Trophoblast cell (in vitro differentiated cells and primary cell): Measurements from ENCODE around the gene HSPA2. TPM values are rescaled to one million over a fixed set of nuclear protein-coding genes. Genes with fewer than 3 reads are reported as not detected.
A peak's percentile ranks its signal among the peaks of the same experiment; 100 is the strongest.

ENCODE experiments used
- DNase-seq, 2 donors: peaks; one replicate each; pipeline ENCODE4 v3.0.0-alpha.2; 2016
- H2AFZ ChIP-seq: 2 replicates; pipeline ENCODE4 v1.6.1; 2013; ENCODE audit warnings: low read length, moderate library complexity, mild to moderate bottlenecking; ENCODE audit not compliant: insufficient read depth, poor library complexity
- H2AK5ac ChIP-seq: 2 replicates; pipeline ENCODE4 v1.6.1; 2013; ENCODE audit warnings: mild to moderate bottlenecking, low read length
- H2BK120ac ChIP-seq: 2 replicates; pipeline ENCODE4 v1.6.1; 2013; ENCODE audit warnings: low read length, mild to moderate bottlenecking, moderate library complexity; ENCODE audit not compliant: insufficient read depth, poor library complexity
- H2BK12ac ChIP-seq: 2 replicates; pipeline ENCODE4 v1.6.1; 2013; ENCODE audit warnings: mild to moderate bottlenecking, low read length, moderate library complexity
- H2BK5ac ChIP-seq: 2 replicates; pipeline ENCODE4 v1.6.1; 2013; ENCODE audit warnings: low read length, low read depth, moderate library complexity, mild to moderate bottlenecking; ENCODE audit not compliant: poor library complexity
- H3K14ac ChIP-seq: 2 replicates; pipeline ENCODE4 v1.6.1; 2013; ENCODE audit warnings: mild to moderate bottlenecking, low read length
- H3K18ac ChIP-seq: 2 replicates; pipeline ENCODE4 v1.6.1; 2013; ENCODE audit warnings: mild to moderate bottlenecking, low read length
- H3K23ac ChIP-seq: 2 replicates; pipeline ENCODE4 v1.6.1; 2013; ENCODE audit warnings: low read length
- H3K27ac ChIP-seq: 2 replicates; pipeline ENCODE4 v1.5.1; 2013; ENCODE audit warnings: low read depth, mild to moderate bottlenecking, inconsistent platforms, low read length, moderate library complexity
- H3K27me3 ChIP-seq: 2 replicates; pipeline ENCODE4 v1.6.1; 2013; ENCODE audit warnings: inconsistent platforms, mild to moderate bottlenecking, low read length, moderate library complexity; ENCODE audit not compliant: insufficient read depth
- H3K36me3 ChIP-seq, 2 experiments: 1 replicate in 1 of 2; 2 replicates in 1 of 2; pipeline ENCODE4 v1.6.1; 2013; ENCODE audit warnings: low read length in 2 of 2, mild to moderate bottlenecking in 2 of 2, moderate library complexity in 1 of 2; ENCODE audit not compliant: insufficient read depth in 2 of 2, control insufficient read depth in 1 of 2
- H3K4ac ChIP-seq: 2 replicates; pipeline ENCODE4 v1.6.1; 2013; ENCODE audit warnings: low read depth, mild to moderate bottlenecking, low read length, moderate library complexity
- H3K4me1 ChIP-seq, 2 experiments: 1 replicate in 1 of 2; 2 replicates in 1 of 2; pipeline ENCODE4 v1.6.1; 2013; ENCODE audit warnings: low read length in 2 of 2, mild to moderate bottlenecking in 2 of 2, moderate library complexity in 1 of 2; ENCODE audit not compliant: insufficient read depth in 2 of 2, control insufficient read depth in 1 of 2
- H3K4me2 ChIP-seq: 2 replicates; pipeline ENCODE4 v1.6.1; 2013; ENCODE audit warnings: inconsistent platforms, mild to moderate bottlenecking, low read length, moderate library complexity
- H3K4me3 ChIP-seq: 2 replicates; pipeline ENCODE4 v1.5.1; 2013; ENCODE audit warnings: mild to moderate bottlenecking, low read depth, low read length, inconsistent platforms
- H3K79me1 ChIP-seq: one replicate; pipeline ENCODE4 v1.6.1; 2013; ENCODE audit warnings: low read length
- H3K79me2 ChIP-seq: 2 replicates; pipeline ENCODE4 v1.6.1; 2013; ENCODE audit warnings: low read length, mild to moderate bottlenecking; ENCODE audit not compliant: control insufficient read depth, insufficient read depth, poor library complexity
- H3K9ac ChIP-seq: 2 replicates; pipeline ENCODE4 v1.6.1; 2013; ENCODE audit warnings: mild to moderate bottlenecking, low read length
- H3K9me3 ChIP-seq: 2 replicates; pipeline ENCODE4 v1.6.1; 2013; ENCODE audit warnings: low read depth, mild to moderate bottlenecking, control low read depth, inconsistent platforms, low read length; ENCODE audit not compliant: insufficient read depth
- H4K12ac ChIP-seq: 2 replicates; pipeline ENCODE4 v1.6.1; 2013; ENCODE audit warnings: low read depth, mild to moderate bottlenecking, low read length, moderate library complexity
- H4K8ac ChIP-seq: 2 replicates; pipeline ENCODE4 v1.6.1; 2013; ENCODE audit warnings: low read depth, mild to moderate bottlenecking, low read length, moderate library complexity
- H4K91ac ChIP-seq: one replicate; pipeline ENCODE4 v1.6.1; 2013; ENCODE audit warnings: low read depth, mild to moderate bottlenecking, low read length, moderate library complexity
- WGBS: extraction: QIAGEN DNeasy Blood & Tissue Kit; methylation state at CpG from one replicate; pipeline ENCODE4 v1.1.7; 2013; ENCODE audit warnings: missing lambda C conversion rate; ENCODE audit not compliant: insufficient read length, insufficient coverage; ENCODE audit errors: extremely low coverage; 5-methylcytosine and 5-hydroxymethylcytosine counted together
- polyA plus RNA-seq: library from polyadenylated mRNA; stranded (reverse); fragments of 200-250 nt; gene quantifications from 2 replicates; pipeline ENCODE4 v1.2.3, GENCODE V29; 2013

The HSPA2 gene
- 52.5 and 55.1 TPM in 2 replicates for polyA plus RNA-seq

GRCh38 chr14:64540208-64541202 lies at the start of gene HSPA2:
Gene HSPA2, plus strand, starts transcription at chr14:64540741. Its CDS starts 109 bp downstream, at chr14:64540850.
- Histone ChIP-seq H3K79me1 (peaks cover 27% of the 10 kb centered on the region), H3K27me3 (no peaks in the 10 kb centered on the region), H3K9me3 (peaks cover 18% of the 10 kb centered on the region), H3K18ac (peak within 1 kb of the TSS; percentile 69), H4K8ac (peak within 1 kb of the TSS; percentile 39), H2BK120ac (peak within 1 kb of the TSS; percentile 87), H2BK5ac (peak within 1 kb of the TSS; percentile 61), H4K12ac (peak within 1 kb of the TSS; percentile 76), H3K4me2 (peak within 1 kb of the TSS; percentile 57), H4K91ac (peak within 1 kb of the TSS; percentile 90), H3K4me3 (peak within 1 kb of the TSS; percentile 69), H2AK5ac (peak within 1 kb of the TSS; percentile 26), H3K79me2 (peaks cover 7% of the 10 kb centered on the region), H2BK12ac (no peak within 1 kb of the TSS), H2AFZ (peak within 1 kb of the TSS; percentile 23), H3K4me1 (peaks cover 6 to 14% of the 10 kb centered on the region in 2 experiments), H3K23ac (no peak within 1 kb of the TSS), H3K14ac (peak within 1 kb of the TSS; percentile 68), H3K36me3 (peaks cover 3 to 5% of the 10 kb centered on the region in 2 experiments), H3K9ac (peak within 1 kb of the TSS; percentile 74), H3K4ac (no peak within 1 kb of the TSS), H3K27ac (peak within 1 kb of the TSS; percentile 90)
- DNase-seq, result peak; percentile 99 to 100
- WGBS, result no CpG with 5 or more reads among the region's 79 CpGs

DNA sequence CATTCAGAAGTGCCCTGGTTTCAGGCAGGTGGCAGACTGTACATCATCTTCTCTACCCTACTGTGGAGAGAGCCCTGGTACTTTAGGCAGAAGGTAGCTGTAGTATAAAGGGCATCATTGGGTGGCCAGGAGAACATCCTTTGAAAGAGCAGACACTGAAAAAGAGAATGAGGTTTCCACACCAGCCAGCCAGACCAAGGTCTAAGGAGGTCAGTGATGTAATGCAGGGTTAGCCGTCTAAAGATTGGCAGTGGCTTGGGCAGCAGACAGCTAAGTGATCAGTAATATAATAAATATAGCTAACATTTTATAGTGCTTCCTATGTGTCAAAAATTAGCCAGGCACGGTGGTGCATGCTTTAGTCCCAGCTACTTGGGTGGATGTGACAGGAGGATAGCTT lies 48.9 kb upstream of the HSPA2 start:
- Histone ChIP-seq H3K27ac (no peak overlapping the region), H3K36me3 (peaks cover 11 to 15% of the 10 kb centered on the region in 2 experiments), H2BK12ac (no peak overlapping the region), H4K8ac (no peak overlapping the region), H2BK5ac (no peak overlapping the region), H3K79me1 (peaks cover 3% of the 10 kb centered on the region), H3K18ac (no peak overlapping the region), H3K4me3 (no peak overlapping the region), H3K4me1 (peaks cover 0 to 2% of the 10 kb centered on the region in 2 experiments), H3K4me2 (no peak overlapping the region), H3K9ac (no peak overlapping the region), H3K4ac (no peak overlapping the region), H3K27me3 (no peaks in the 10 kb centered on the region), H2AFZ (no peak overlapping the region), H2AK5ac (no peak overlapping the region), H4K91ac (no peak overlapping the region), H3K79me2 (no peaks in the 10 kb centered on the region), H2BK120ac (no peak overlapping the region), H3K9me3 (no peaks in the 10 kb centered on the region), H4K12ac (no peak overlapping the region), H3K14ac (no peak overlapping the region), H3K23ac (no peak overlapping the region)
- no CpG with 5 or more reads among the region's 2 CpGs for WGBS
- DNase-seq, result no peak

DNA sequence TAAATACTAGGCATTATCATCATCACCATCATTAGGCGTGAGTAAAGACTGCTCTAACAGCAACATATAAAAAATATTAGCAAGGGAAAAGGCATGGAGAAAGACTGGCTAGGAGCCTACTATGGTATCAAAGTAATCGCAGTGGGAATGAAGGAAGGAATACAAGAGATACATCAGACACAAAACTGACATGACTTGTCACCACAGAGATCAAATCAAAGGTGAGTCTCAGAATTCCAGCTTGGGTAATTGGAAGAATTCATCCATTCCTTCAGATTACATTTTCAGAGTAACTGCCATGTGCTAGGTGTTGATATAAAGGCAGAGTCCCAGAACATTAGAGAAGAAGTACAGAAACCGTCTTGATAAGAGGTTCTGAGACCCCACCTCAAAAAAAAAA lies 47.1 kb upstream of the HSPA2 start:
- WGBS, result no CpG with 5 or more reads among the region's 3 CpGs
- H3K18ac ChIP-seq, result no peak overlapping the region

GRCh38 chr14:64495252-64495651 lies 45.3 kb upstream of the HSPA2 start:
- no peak for DNase-seq
- peaks cover 0 to 2% of the 10 kb centered on the region in 2 experiments for H3K36me3 ChIP-seq
- no peak overlapping the region for H4K12ac ChIP-seq
- H3K9ac ChIP-seq, result no peak overlapping the region
- no peaks in the 10 kb centered on the region for H3K27me3 ChIP-seq
- no peak overlapping the region for H4K8ac ChIP-seq
- H3K27ac ChIP-seq, result no peak overlapping the region
- H2BK120ac ChIP-seq, result no peak overlapping the region
- H3K18ac ChIP-seq, result no peak overlapping the region
- H3K4me1 ChIP-seq, result peaks cover 0 to 4% of the 10 kb centered on the region in 2 experiments
- no peak overlapping the region for H3K4ac ChIP-seq
- H3K9me3 ChIP-seq, result no peaks in the 10 kb centered on the region
- H3K4me2 ChIP-seq, result no peak overlapping the region
- H3K14ac ChIP-seq, result no peak overlapping the region
- no peak overlapping the region for H3K23ac ChIP-seq
- peaks cover 3% of the 10 kb centered on the region for H3K79me1 ChIP-seq
- H2BK12ac ChIP-seq, result no peak overlapping the region
- H4K91ac ChIP-seq, result no peak overlapping the region
- no peaks in the 10 kb centered on the region for H3K79me2 ChIP-seq
- H2AK5ac ChIP-seq, result no peak overlapping the region
- no peak overlapping the region for H3K4me3 ChIP-seq
- no peak overlapping the region for H2BK5ac ChIP-seq
- no peak overlapping the region for H2AFZ ChIP-seq

More for the DNA sequence above, 47.1 kb upstream of the HSPA2 start:
- Histone ChIP-seq H2BK5ac (no peak overlapping the region), H2BK12ac (no peak overlapping the region), H2BK120ac (no peak overlapping the region), H3K36me3 (peaks cover 3 to 10% of the 10 kb centered on the region in 2 experiments), H3K4me1 (peaks cover 0 to 4% of the 10 kb centered on the region in 2 experiments), H3K4ac (no peak overlapping the region), H3K79me2 (no peaks in the 10 kb centered on the region), H3K14ac (no peak overlapping the region), H3K79me1 (peaks cover 3% of the 10 kb centered on the region), H3K27me3 (no peaks in the 10 kb centered on the region), H3K9me3 (no peaks in the 10 kb centered on the region), H2AK5ac (no peak overlapping the region), H2AFZ (no peak overlapping the region), H3K4me3 (no peak overlapping the region), H4K8ac (no peak overlapping the region), H3K23ac (no peak overlapping the region), H3K4me2 (no peak overlapping the region), H4K91ac (no peak overlapping the region), H3K9ac (no peak overlapping the region), H3K27ac (no peak overlapping the region), H4K12ac (no peak overlapping the region)
- no peak for DNase-seq
